ENCODE data around the gene OSBPL1A.

Gene OSBPL1A

GRCh38 chr18:24293254-24293653 lies 104.4 kb downstream of the OSBPL1A start:
- DNase-seq (ENCODE audit: low spot score in 2 of 2) = no peak
- H3K4me1 ChIP-seq = no peaks in the 10 kb centered on the region; the same call in 1 of the 2 replicates
- in situ Hi-C loops (cut with MboI; ENCODE audit: low sequenced_read_pairs) = no loop called here
- H3K27me3 ChIP-seq (ENCODE audit: low read depth) = no peaks in the 10 kb centered on the region
- no peaks in the 10 kb centered on the region for H3K36me3 ChIP-seq (replicated peaks)
- no peaks in the 10 kb centered on the region for H3K9me3 ChIP-seq
- no peak overlapping the region for H3K4me3 ChIP-seq

GRCh38 chr18:24278591-24278990 lies 119.0 kb downstream of the OSBPL1A start:
- in situ Hi-C loops (cut with MboI; ENCODE audit: low sequenced_read_pairs) = no loop called here

DNA sequence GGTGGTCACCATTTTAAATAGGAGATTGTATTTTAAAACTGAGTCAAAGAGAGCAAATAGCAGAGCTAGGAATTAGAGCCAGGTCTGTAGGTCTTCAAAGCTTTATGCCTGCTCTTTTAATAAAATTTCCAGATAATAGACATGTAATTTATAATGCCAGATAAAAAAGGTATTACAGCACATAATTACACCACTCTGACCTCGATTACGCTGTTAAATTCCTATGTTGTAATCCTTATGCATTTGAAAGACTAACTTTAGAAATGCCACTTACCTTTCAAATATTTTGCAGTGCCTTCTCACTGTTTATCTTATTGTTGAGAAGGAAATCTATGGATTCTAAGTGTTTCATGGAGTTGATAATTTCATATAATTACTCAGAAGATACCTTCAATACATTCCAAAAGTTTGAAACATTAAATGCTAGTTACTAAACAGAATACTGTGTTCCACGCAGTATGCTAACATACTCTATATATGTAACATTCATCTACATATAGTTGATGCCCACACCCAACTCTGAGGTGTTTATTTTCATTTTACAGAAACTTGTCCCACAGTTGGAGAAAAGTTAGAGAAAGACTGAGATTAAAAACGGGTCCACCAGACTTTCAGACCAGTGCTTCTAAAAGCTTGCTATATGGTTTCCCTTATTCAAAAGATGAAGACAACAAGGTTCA lies 120.0 kb downstream of the OSBPL1A start:
- Histone ChIP-seq H3K4me3 (no peak overlapping the region), H3K9me3 (no peaks in the 10 kb centered on the region), H3K36me3 (replicated peaks) (no peaks in the 10 kb centered on the region), H3K4me1 (peaks cover 23% of the 10 kb centered on the region), H3K27me3 (ENCODE audit: low read depth) (no peaks in the 10 kb centered on the region)
- in situ Hi-C loops (cut with MboI; ENCODE audit: low sequenced_read_pairs) = no loop called here
- peak in 1 of 2 experiments; percentile 61 for DNase-seq (ENCODE audit: low spot score in 2 of 2)

More at GRCh38 chr18:24278591-24278990, 119.0 kb downstream of the OSBPL1A start:
- no peak for DNase-seq (ENCODE audit: low spot score in 2 of 2)
- H3K4me1 ChIP-seq = peaks cover 23% of the 10 kb centered on the region
- no peaks in the 10 kb centered on the region for H3K27me3 ChIP-seq (ENCODE audit: low read depth)
- no peaks in the 10 kb centered on the region for H3K9me3 ChIP-seq
- H3K36me3 ChIP-seq (replicated peaks) = no peaks in the 10 kb centered on the region
- H3K4me3 ChIP-seq = no peak overlapping the region

DNA sequence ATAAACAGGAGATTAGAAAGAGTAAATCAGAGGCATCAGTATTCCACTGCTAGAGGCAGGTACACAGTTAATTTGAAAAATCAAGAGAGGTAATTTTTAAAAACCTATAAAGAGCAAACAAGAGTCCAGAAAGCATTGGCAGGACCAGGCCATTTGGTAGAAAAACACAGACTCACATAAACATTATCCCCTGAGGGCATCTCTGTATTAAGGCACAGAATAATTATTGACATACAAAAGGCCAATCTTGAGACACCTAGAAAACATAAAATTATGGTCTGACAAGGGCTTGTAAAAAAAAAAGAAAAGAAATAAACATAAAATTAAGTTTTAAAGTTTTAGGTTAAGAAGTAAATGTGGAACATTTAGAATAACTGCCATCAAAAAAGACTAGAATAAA lies 120.6 kb downstream of the OSBPL1A start:
- in situ Hi-C loops (cut with MboI; ENCODE audit: low sequenced_read_pairs) = no loop called here
- no peaks in the 10 kb centered on the region for H3K9me3 ChIP-seq
- H3K27me3 ChIP-seq (ENCODE audit: low read depth) = no peaks in the 10 kb centered on the region
- DNase-seq (ENCODE audit: low spot score in 2 of 2) = peak in 1 of 2 experiments; percentile 36
- no peaks in the 10 kb centered on the region for H3K36me3 ChIP-seq (replicated peaks)
- H3K4me1 ChIP-seq = peaks cover 23% of the 10 kb centered on the region
- no peak overlapping the region for H3K4me3 ChIP-seq

GRCh38 chr18:24274837-24275236 lies 122.8 kb downstream of the OSBPL1A start:
- in situ Hi-C loops (cut with MboI; ENCODE audit: low sequenced_read_pairs) = no loop called here

GRCh38 chr18:24273596-24273995 lies 124.0 kb downstream of the OSBPL1A start:
- Histone ChIP-seq H3K27me3 (ENCODE audit: low read depth) (no peaks in the 10 kb centered on the region), H3K36me3 (replicated peaks) (no peaks in the 10 kb centered on the region), H3K4me3 (no peak overlapping the region), H3K4me1 (peaks cover 27% of the 10 kb centered on the region), H3K9me3 (no peaks in the 10 kb centered on the region)
- in situ Hi-C loops (cut with MboI; ENCODE audit: low sequenced_read_pairs) = no loop called here
- no peak for DNase-seq (ENCODE audit: low spot score in 2 of 2)

More at GRCh38 chr18:24274837-24275236, 122.8 kb downstream of the OSBPL1A start:
- Histone ChIP-seq H3K9me3 (no peaks in the 10 kb centered on the region), H3K36me3 (replicated peaks) (no peaks in the 10 kb centered on the region), H3K4me3 (no peak overlapping the region), H3K27me3 (ENCODE audit: low read depth) (no peaks in the 10 kb centered on the region), H3K4me1 (peaks cover 30% of the 10 kb centered on the region)
- DNase-seq (ENCODE audit: low spot score in 2 of 2) = no peak

- in situ Hi-C loops (cut with MboI; ENCODE audit: low sequenced_read_pairs) = no loop called here
- H3K36me3 ChIP-seq (replicated peaks) = no peaks in the 10 kb centered on the region
- H3K4me1 ChIP-seq = peaks cover 13% of the 10 kb centered on the region
- peak overlapping the region; percentile 55 for H3K4me3 ChIP-seq
- DNase-seq (ENCODE audit: low spot score in 2 of 2) = no peak
- H3K27me3 ChIP-seq (ENCODE audit: low read depth) = no peaks in the 10 kb centered on the region
- no peaks in the 10 kb centered on the region for H3K9me3 ChIP-seq
These were observed 125.4 kb downstream of the OSBPL1A start for GRCh38 chr18:24272229-24272525.

DNA sequence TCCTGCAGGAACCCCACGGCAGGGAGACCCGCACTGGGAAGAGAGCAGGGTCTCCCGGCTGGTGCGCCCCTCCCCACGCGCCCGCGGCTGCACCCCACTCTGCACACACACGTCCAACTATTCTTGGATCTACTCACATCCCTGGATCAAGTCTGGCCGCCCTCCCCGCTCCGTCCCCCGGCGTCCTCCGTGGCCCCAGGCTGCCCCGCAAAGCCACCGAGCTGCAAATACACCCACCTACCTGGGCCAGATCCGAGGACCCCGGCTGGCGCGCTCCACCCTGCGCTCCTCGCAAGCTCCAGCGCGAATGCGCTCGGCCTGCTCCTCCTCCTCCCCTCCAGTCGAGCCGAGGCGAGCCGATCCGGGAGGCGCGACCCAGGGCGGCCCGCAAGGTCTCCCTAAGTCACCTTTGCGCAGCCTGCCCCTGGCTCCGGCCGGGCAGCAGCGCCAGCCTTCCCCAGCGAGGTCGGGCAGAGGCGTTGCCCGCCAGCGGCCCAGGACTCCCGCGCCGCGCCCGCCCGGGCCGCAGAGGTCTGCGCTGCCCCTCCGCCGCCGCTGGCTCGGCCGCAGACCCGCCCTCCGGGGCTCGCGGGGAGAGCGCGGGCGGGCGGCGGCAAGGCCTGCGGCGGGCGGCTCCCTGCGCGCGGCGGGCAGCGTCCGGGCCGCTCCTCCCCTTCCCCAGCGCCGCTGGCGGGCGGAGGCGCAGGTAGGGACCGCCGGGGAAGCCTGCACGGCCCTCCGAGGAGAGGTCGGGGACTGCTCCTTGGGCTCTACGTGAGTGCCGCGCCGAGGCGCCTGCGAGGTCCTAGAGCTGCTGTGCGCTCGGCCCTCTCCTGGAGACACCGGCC lies 126.0 kb downstream of the OSBPL1A start:
- DNase-seq (ENCODE audit: low spot score in 2 of 2) = peak; percentile 74 to 81
- Histone ChIP-seq H3K27me3 (ENCODE audit: low read depth) (no peaks in the 10 kb centered on the region), H3K36me3 (replicated peaks) (no peaks in the 10 kb centered on the region), H3K9me3 (no peaks in the 10 kb centered on the region), H3K4me3 (peak overlapping the region; percentile 55), H3K4me1 (peaks cover 7% of the 10 kb centered on the region)
- in situ Hi-C loops (cut with MboI; ENCODE audit: low sequenced_read_pairs) = no loop called here

- Histone ChIP-seq H3K9me3 (no peaks in the 10 kb centered on the region), H3K36me3 (replicated peaks) (no peaks in the 10 kb centered on the region), H3K4me1 (peaks cover 7% of the 10 kb centered on the region), H3K4me3 (peak overlapping the region; percentile 55), H3K27me3 (ENCODE audit: low read depth) (no peaks in the 10 kb centered on the region)
- peak; percentile 52 to 65 for DNase-seq (ENCODE audit: low spot score in 2 of 2)
- in situ Hi-C loops (cut with MboI; ENCODE audit: low sequenced_read_pairs) = no loop called here
These were observed 126.7 kb downstream of the OSBPL1A start for GRCh38 chr18:24270937-24271380.

DNA sequence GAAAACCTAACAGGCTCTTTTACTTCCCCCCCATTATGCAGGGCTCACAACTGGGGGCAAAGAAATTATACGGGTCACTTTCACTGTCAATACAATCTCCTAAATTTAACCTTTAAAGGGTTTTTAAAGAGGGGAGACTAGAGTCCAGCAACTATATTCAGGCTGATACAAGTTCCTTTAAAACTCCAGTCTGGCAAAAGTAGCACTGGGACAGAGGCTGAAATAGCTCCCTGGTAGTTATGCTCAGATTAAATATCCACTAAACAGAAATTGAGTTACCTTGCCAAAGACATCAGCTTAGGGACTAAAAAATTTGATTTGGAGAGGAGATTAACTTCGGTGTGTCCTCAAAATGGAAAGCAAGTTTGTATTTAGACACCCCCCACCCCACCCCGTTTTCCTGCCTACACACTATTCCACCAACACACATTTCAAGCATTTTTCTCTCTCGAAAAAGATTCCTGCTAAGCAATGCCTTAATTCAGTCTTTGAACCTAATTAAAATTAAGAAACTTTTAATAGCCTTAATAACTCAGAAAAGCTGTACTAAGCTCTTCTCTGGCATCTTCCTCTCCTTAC lies 127.2 kb downstream of the OSBPL1A start:
- Histone ChIP-seq H3K4me3 (peak overlapping the region; percentile 55), H3K9me3 (no peaks in the 10 kb centered on the region), H3K4me1 (peaks cover 7% of the 10 kb centered on the region), H3K27me3 (ENCODE audit: low read depth) (no peaks in the 10 kb centered on the region), H3K36me3 (replicated peaks) (no peaks in the 10 kb centered on the region)
- DNase-seq (ENCODE audit: low spot score in 2 of 2) = no peak
- in situ Hi-C loops (cut with MboI; ENCODE audit: low sequenced_read_pairs) = no loop called here

- peaks cover 7% of the 10 kb centered on the region for H3K4me1 ChIP-seq
- in situ Hi-C loops (cut with MboI; ENCODE audit: low sequenced_read_pairs) = no loop called here
- no peak for DNase-seq (ENCODE audit: low spot score in 2 of 2)
These were observed 128.7 kb downstream of the OSBPL1A start for GRCh38 chr18:24268784-24269550.

GRCh38 chr18:24267878-24268277 lies 129.7 kb downstream of the OSBPL1A start:
- Histone ChIP-seq H3K27me3 (ENCODE audit: low read depth) (no peaks in the 10 kb centered on the region), H3K9me3 (no peaks in the 10 kb centered on the region), H3K4me1 (peaks cover 7% of the 10 kb centered on the region), H3K4me3 (no peak overlapping the region), H3K36me3 (replicated peaks) (no peaks in the 10 kb centered on the region)
- no peak for DNase-seq (ENCODE audit: low spot score in 2 of 2)
- in situ Hi-C loops (cut with MboI; ENCODE audit: low sequenced_read_pairs) = no loop called here

More at GRCh38 chr18:24268784-24269550, 128.7 kb downstream of the OSBPL1A start:
- Histone ChIP-seq H3K36me3 (replicated peaks) (no peaks in the 10 kb centered on the region), H3K9me3 (no peaks in the 10 kb centered on the region), H3K4me3 (no peak overlapping the region), H3K27me3 (ENCODE audit: low read depth) (no peaks in the 10 kb centered on the region)

DNA sequence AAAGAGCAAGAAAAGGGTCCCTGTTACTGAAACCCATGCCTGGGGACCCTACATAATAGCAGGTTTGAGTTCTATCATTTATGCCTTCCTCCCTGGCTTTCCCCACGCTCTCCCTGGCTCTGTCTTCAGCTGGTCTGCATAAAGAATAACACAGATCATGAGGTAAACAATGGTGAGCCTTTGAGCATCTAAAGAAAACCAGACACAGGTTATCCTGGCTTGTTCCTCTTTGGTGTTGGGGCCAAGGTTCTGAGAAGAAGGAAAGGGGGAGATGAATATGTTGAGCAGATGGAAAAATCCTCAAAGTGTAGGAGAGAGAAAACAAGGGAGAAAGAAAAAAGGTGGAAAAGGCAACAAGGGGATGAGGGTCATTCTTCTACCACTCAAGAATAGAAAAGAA lies 131.5 kb downstream of the OSBPL1A start:
- Histone ChIP-seq H3K4me1 (peaks cover 7% of the 10 kb centered on the region), H3K4me3 (no peak overlapping the region), H3K27me3 (ENCODE audit: low read depth) (no peaks in the 10 kb centered on the region), H3K36me3 (replicated peaks) (no peaks in the 10 kb centered on the region), H3K9me3 (no peaks in the 10 kb centered on the region)
- no peak for DNase-seq (ENCODE audit: low spot score in 2 of 2)
- in situ Hi-C loops (cut with MboI; ENCODE audit: low sequenced_read_pairs) = no loop called here
